ENCODE results near the gene MYO1A.
A peak's percentile ranks its signal among the peaks of the same experiment; 100 is the strongest.

Gene MYO1A

DNA sequence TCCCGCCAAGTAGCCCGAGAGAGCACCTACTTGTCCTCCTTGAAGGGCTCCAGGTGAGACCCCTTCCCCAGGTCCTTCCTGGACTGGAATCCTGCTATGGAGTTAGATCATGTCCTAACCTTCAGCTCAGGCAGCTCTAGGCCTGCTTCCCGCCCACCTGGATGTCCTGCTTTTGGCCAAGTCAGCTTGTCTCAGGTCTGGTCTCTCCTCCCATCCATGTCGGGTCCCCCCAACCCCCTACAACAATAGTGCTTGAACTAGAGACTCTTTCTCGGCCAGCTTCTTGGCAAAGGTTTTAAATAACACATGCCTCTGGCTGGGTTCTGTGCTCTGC lies 42.6 kb upstream of the MYO1A start:
- Histone ChIP-seq H3K36me3 (peaks cover 48 to 61% (median 59%) of the 10 kb centered on the region in 3 donors), H3K4me3 (no peak overlapping the region), H3K4me1 (peaks cover 8 to 62% (median 48%) of the 10 kb centered on the region in 4 donors)

DNA sequence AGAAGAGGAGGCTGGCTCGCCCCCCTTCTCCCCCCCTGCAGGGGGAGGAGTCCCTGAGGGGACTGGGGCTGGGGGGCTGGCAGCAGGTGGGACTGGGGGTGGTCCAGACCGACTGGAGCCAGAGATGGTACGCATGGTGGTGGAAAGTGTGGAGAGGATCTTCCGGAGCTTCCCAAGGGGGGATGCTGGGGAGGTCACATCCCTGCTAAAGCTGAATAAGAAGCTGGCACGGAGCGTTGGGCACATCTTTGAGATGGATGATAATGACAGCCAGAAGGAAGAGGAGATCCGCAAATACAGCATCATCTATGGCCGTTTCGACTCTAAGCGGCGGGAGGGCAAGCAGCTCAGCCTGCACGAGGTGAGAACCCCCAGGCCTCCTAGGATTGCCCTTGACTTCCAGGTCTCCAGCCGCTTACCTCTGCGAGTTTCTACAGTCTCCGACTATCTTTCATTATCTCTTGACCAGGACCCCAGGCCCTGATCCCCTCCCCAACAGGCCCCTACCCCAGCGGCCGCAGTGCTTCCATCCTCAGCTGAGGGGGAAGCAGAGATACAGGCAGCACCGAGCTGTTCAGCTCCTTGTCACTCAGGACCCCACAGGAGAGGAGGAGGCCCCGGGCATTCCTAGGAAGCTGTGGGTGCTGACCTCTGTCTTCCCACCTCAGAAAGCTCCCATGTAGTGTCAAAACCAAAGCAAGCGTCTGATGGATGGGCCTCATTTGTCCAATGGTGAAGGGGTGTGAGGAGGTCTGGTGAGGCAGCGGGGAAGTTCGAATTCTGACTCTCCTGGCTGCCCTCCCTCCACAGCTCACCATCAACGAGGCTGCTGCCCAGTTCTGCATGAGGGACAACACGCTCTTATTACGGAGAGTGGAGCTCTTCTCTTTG lies 42.0 kb upstream of the MYO1A start:
- Histone ChIP-seq H3K27ac (peak overlapping the region; percentile 91 to 99), H3K4me3 (peak overlapping the region in 1 of 2 donors; percentile 98), H3K36me3 (peaks cover 45 to 55% (median 54%) of the 10 kb centered on the region in 3 donors), H3K27me3 (no peaks in the 10 kb centered on the region), H3K9me3 (no peaks in the 10 kb centered on the region), H3K4me1 (peaks cover 8 to 62% (median 48%) of the 10 kb centered on the region in 4 donors)
- TF ChIP-seq, protein P1, sequence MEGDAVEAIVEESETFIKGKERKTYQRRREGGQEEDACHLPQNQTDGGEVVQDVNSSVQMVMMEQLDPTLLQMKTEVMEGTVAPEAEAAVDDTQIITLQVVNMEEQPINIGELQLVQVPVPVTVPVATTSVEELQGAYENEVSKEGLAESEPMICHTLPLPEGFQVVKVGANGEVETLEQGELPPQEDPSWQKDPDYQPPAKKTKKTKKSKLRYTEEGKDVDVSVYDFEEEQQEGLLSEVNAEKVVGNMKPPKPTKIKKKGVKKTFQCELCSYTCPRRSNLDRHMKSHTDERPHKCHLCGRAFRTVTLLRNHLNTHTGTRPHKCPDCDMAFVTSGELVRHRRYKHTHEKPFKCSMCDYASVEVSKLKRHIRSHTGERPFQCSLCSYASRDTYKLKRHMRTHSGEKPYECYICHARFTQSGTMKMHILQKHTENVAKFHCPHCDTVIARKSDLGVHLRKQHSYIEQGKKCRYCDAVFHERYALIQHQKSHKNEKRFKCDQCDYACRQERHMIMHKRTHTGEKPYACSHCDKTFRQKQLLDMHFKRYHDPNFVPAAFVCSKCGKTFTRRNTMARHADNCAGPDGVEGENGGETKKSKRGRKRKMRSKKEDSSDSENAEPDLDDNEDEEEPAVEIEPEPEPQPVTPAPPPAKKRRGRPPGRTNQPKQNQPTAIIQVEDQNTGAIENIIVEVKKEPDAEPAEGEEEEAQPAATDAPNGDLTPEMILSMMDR (IDR thresholded peaks at IDR 0.05) = no peak
- intact Hi-C loops (cut with DNase I; ENCODE audit: low total_unique reads) = no loop called here
- DNase-seq = no peak

More for the DNA sequence above, 42.6 kb upstream of the MYO1A start:
- Histone ChIP-seq H3K9me3 (no peaks in the 10 kb centered on the region), H3K27ac (peak overlapping the region; percentile 91 to 99), H3K27me3 (no peaks in the 10 kb centered on the region)
- DNase-seq = no peak
- intact Hi-C loops (cut with DNase I; ENCODE audit: low total_unique reads) = no loop called here
- TF ChIP-seq, protein P1 (IDR thresholded peaks at IDR 0.05) = no peak

DNA sequence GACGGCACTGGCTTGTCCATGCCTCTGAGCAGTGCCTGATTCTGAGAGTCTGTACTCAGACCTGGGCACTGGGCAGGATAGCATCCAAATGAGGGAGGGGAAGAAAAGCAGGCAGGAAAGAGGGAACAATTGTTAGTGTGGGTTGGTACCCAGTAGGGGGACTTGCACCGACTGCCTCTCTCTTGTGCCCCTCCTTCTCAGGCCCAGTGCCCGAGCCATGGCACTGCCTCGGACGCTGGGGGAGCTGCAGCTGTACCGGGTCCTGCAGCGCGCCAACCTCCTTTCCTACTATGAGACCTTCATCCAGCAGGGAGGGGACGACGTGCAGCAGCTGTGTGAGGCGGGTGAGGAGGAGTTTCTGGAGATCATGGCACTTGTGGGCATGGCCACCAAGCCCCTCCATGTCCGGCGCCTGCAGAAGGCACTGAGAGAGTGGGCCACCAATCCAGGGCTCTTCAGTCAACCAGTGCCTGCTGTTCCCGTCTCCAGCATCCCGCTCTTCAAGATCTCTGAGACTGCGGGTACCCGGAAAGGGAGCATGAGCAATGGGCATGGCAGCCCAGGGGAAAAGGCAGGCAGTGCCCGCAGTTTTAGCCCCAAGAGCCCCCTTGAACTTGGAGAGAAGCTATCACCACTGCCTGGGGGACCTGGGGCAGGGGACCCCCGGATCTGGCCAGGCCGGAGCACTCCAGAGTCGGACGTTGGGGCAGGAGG lies 41.2 kb upstream of the MYO1A start:
- H3K9me3 ChIP-seq = no peaks in the 10 kb centered on the region
- H3K36me3 ChIP-seq = peaks cover 39 to 46% (median 46%) of the 10 kb centered on the region in 3 donors
- TF ChIP-seq, protein P1 (IDR thresholded peaks at IDR 0.05) = peak in 1 of 2 experiments; percentile 30
- intact Hi-C loops (cut with DNase I; ENCODE audit: low total_unique reads) = no loop called here
- DNase-seq = peak; percentile 65 to 86
- H3K4me1 ChIP-seq = peaks cover 8 to 59% (median 52%) of the 10 kb centered on the region in 4 donors
- no peaks in the 10 kb centered on the region for H3K27me3 ChIP-seq
- H3K27ac ChIP-seq = peak overlapping the region; percentile 91 to 99
- peak overlapping the region; percentile 91 to 98 for H3K4me3 ChIP-seq

DNA sequence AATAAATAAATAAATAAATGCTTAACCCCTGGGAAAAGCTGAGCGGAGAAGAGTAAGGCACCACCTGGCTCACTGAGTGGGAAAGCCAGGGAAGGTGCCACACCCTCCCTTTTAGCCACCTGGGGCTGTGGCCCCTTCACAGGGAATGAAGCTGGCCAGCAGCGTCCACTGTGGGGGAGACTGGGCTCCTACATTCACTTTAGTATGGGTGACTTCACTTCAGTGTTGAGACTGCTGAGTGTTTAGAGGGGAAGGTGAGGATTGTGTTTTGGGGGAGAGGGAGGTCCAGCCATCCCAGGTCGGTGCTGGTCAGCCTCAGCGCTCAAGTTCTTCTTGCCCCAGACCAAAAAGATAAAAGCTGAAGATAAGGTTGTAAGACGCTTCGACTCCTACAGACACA lies 40.6 kb upstream of the MYO1A start:
- Histone ChIP-seq H3K27me3 (no peaks in the 10 kb centered on the region), H3K9me3 (no peaks in the 10 kb centered on the region), H3K27ac (peak overlapping the region; percentile 91 to 99), H3K4me1 (peaks cover 8 to 61% (median 58%) of the 10 kb centered on the region in 4 donors), H3K36me3 (peaks cover 33 to 41% (median 40%) of the 10 kb centered on the region in 3 donors), H3K4me3 (peak overlapping the region; percentile 91 to 98)
- TF ChIP-seq, protein P1 (IDR thresholded peaks at IDR 0.05) = no peak
- intact Hi-C loops (cut with DNase I; ENCODE audit: low total_unique reads) = no loop called here
- no peak for DNase-seq

DNA sequence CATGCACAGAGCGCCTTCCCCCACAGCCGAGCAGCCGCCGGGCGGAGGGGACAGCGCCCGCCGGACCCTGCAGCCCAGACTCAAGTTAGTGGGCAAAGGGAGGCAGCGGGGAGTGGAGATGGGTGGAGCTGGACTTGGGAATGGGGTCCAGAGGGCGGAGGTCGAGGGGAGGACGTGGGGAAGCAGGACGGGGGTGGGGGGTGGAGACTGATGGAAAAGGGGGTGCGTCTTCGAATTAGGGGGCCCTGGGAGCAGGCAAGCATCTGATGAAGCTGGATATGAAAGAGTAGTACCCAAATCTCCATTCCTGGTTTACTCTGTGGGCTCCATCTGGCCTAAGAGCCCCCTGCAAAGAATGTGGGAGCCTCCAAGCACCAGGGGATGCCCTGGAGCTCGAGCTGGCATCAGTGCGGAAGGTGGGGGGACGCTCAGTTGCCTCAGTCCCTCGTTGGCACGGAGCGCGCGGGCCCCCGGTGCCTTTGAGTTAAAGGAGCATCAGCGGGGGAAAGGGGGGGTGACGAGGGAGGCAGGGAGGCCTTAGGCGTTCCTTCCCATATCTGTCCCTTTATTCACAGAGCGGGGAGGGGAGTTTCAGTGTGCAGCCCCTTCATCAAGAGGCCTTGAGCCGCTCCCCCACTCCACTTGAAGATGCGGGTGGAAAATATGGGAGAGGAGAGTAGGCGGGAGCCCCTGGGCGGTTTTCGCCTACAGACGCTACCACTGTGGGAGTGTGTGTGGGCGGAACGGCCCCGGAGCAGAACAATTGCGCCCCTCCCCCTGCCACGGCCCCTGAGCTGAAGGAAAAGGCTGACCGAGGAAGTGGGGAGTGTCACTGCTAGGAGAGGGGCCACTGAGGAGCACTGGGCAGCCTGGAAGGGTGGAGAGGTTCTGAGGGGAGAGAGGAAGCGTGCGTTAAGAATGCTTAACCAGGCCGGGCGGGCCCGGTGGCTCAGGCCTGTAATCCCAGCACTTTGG lies 39.6 kb upstream of the MYO1A start:
- intact Hi-C loops (cut with DNase I; ENCODE audit: low total_unique reads) = no loop called here
- Histone ChIP-seq H3K4me1 (peaks cover 8 to 61% (median 54%) of the 10 kb centered on the region in 4 donors), H3K36me3 (peaks cover 25 to 31% (median 31%) of the 10 kb centered on the region in 3 donors), H3K9me3 (no peaks in the 10 kb centered on the region), H3K4me3 (peak overlapping the region; percentile 91 to 98), H3K27me3 (no peaks in the 10 kb centered on the region), H3K27ac (peak overlapping the region; percentile 91 to 99)
- TF ChIP-seq, protein P1 (IDR thresholded peaks at IDR 0.05) = no peak
- DNase-seq = peak; percentile 86 to 92

Data from tibial artery (tissue), 4 donors.